HG02840 (cell line): ENCODE measurements around the gene MKKS.
"Not testable (repeated sequence)": the region's sequence is repeated elsewhere in the genome, so short reads cannot be mapped to it uniquely, and the experiment has no call there.

Experiments used
- ATAC-seq: cut with Tn5 transposase; IDR thresholded peaks from one replicate; pipeline ENCODE4 v1.9.1; 2021; ENCODE audit warnings: mild to moderate bottlenecking, moderate library complexity, moderate number of reproducible peaks; ENCODE audit not compliant: unreplicated experiment, low FRiP score

MKKS gene

GRCh38 chr20:10417218-10417617 lies 16.8 kb downstream of the MKKS start:
- not testable (repeated sequence) for ATAC-seq

GRCh38 chr20:10415013-10415650 lies 18.9 kb downstream of the MKKS start:
- ATAC-seq, result no peak

- no peak for ATAC-seq
Measured at GRCh38 chr20:10412591-10413408, 21.2 kb downstream of the MKKS start.

DNA sequence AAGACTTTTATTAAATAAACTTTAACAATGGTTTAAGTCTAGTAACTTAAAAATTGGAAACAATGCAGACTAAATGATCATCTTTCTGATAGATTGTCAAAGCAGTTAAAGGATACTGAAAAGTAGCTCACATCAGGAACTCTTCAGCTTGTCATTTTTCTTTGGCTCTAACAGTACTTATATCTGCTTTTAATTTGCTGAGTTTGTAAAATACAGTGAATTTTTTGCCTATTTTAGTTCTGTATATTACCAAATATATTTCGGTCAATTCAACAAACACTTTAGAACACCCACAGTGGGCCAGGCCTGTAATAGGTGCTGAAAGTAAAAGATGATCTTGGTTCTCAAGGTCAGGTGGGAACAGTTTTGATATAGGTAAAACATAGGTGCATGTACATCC lies 22.3 kb downstream of the MKKS start:
- no peak for ATAC-seq

GRCh38 chr20:10408108-10408813 lies 25.8 kb downstream of the MKKS start:
- no peak for ATAC-seq

DNA sequence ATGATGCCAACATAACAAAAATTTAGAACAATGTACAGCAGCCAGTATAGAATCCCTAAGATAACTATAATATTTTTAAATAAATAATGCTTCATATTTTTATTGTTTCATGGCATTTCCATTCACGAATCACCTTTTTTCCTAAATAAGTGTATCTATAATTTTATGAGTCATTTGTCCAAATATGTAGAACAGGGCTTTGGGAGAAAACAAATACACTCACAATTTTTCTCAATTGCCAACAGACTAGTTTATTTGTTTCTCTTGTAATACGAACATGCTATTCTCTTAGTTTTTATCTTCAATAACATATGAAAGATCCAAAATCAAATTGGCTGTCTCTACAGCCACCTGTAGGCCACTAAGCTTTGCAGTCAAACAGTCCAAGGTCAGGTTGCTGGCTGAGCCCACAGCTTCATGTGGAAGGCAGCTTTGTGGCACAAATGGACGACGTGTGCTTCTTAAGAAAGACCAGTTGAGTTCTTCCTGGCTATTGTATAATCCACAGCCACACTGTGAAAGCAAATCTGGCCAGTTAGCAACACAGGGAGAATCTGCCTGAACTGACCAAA lies 29.0 kb downstream of the MKKS start:
- no peak for ATAC-seq

DNA sequence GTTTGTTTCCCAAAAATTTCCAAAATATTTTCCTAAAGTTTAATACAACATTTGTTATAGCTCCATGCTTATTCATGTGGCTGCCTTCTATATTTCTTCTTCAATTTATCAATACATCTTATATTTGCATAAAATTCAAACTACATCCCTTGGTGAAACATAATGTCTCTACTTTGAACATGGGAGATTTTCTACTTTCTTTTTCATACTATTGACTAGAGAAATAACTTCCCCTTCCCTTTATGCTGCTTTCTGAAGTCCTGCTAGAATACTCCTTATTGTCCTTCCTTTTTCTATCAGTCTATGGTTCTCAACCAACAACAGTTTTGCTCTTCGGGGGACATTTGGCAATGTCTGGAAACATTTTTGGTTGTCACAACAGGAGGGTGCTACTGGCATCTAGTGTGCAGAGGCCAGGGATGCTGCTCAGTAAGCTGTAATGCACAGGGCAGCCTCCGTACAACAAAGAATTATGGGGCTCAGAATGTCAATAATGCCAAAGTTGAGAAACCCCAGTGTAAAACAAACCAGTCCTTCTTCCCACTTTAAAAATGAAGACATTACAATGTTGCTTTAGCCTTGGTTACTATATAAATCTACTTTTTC lies 29.9 kb downstream of the MKKS start:
- no peak for ATAC-seq

- ATAC-seq, result no peak
Measured at GRCh38 chr20:10402938-10403608, 30.9 kb downstream of the MKKS start.

GRCh38 chr20:10398834-10399369 lies 35.1 kb downstream of the MKKS start:
- no peak for ATAC-seq

DNA sequence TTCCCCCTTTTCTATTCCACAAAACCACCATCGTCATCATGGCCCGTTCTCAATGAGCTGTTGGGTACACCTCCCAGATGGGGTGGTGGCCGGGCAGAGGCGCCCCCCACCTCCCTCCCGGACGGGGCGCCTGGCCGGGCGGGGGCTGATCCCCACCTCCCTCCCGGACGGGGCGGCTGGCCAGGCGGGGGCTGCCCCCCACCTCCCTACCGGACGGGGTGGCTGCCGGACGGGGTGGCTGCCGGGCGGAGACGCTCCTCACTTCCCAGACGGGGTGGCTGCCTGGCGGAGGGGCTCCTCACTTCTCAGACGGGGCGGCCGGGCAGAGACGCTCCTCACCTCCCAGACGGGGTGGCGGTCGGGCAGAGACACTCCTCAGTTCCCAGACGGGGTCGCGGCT lies 39.3 kb downstream of the MKKS start:
- not testable (repeated sequence) for ATAC-seq

DNA sequence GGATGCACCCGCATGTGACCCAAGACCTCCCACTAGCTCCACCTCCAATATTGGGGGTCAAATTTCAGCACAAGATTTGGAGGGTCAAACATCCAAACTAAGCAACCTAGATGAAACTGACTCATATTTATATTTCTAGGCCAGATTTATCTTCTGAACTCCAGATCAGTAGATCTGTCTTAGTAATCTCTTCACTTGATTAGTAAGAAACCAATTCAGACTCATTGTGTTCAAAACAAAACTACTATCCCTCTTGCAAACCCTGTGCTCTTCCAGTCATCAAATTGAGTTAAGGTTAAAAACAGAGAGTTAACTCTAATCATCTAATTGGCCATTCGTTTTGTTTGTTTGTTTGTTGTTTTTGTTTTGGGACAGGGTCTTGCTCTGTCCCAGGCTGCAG lies 43.3 kb downstream of the MKKS start:
- ATAC-seq, result no peak

GRCh38 chr20:10388597-10388996 lies 45.4 kb downstream of the MKKS start:
- no peak for ATAC-seq

DNA sequence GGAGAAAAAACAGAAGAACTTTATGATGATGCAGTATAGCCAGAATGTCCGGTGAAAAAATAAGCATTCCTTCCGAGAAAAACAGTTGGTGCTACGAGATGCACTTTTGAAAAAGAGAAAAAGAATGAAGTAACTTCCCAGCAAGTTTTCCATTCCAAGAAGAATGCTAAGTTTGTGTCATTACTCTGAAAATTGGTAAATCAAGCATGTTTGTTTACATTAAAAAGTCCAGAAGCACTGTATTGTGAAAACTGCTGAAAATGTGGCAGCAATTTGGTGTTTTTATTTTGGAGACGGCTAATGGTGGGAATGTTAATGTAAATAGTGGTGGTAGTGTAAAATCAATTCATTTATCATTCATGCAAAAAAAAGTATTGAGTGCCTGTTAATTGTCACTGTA lies 46.3 kb downstream of the MKKS start:
- no peak for ATAC-seq

GRCh38 chr20:10385850-10386544 lies 48.0 kb downstream of the MKKS start:
- ATAC-seq, result no peak

DNA sequence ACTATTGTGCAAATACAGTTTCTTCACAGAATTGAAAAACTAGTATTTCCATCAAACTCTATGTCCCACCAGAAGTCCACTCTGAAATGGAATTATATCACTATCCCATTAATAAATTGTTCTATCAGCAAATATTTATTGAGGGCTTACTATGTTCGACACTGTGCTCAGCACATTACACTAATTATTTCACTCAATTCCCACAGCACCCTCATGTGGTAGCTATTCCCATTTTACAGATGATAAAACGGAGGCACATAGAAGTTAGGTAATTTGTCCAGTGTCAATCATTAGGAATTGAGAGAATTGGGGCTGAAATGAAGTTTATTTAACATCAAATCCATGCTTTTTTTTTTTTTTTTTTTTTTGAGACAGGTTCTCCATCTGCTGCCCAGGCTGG lies 52.5 kb downstream of the MKKS start:
- ATAC-seq, result no peak

DNA sequence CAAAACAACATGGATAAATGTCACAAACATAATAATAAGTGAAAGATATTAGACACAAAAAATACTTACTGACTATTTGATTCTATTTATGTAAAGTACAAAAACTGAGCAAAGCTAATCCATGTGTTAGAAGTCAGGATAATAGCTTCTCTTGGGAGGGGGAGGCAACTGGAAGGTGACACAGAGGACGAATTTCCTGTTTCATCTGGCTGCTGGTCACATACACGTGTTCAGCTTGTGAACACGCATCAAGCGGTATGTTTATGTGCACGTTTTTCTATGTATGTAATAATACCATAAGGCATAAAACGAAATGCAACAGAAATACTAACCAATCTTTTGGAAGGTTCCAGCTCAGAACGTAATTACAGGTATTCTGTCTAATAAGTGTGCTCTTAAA lies 54.3 kb downstream of the MKKS start:
- no peak for ATAC-seq

GRCh38 chr20:10376270-10377075 lies 57.5 kb downstream of the MKKS start:
- ATAC-seq, result no peak

DNA sequence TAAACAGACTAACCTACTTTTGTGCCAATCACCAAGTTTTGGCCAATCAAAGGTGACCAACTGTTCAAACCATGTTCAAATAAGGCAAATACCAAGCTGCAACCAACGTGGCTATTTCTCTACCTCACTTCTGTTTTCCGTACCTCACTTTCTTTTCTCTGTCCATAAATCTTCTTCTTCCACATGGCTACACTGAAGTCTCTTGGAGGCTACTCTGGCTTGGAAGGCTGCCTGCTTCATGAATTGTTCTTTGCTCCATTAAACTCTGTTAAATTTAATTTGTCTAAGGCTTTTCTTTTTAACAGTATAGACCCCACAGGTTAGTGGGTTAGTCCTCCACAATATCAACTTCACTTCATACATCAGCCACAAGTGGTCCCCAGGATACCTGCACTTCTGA lies 58.8 kb downstream of the MKKS start:
- ATAC-seq, result no peak

- no peak for ATAC-seq
Measured at GRCh38 chr20:10374036-10374435, 60.0 kb downstream of the MKKS start.
